GM12875 (cell line): ENCODE measurements around the gene PDLIM7.

ENCODE experiments used
- H3K4me3 ChIP-seq: one replicate; pipeline ENCODE4 v1.5.1; 2011; ENCODE audit warnings: low read depth, low read length, control low read depth
- TF ChIP-seq, protein P1 (sequence below): IDR thresholded peaks from 2 replicates; pipeline ENCODE4 v1.5.1; 2011; ENCODE audit warnings: low read depth, mild to moderate bottlenecking, control low read depth, inconsistent platforms, low read length, moderate library complexity, borderline replicate concordance; ENCODE audit not compliant: insufficient read depth

The PDLIM7 gene

DNA sequence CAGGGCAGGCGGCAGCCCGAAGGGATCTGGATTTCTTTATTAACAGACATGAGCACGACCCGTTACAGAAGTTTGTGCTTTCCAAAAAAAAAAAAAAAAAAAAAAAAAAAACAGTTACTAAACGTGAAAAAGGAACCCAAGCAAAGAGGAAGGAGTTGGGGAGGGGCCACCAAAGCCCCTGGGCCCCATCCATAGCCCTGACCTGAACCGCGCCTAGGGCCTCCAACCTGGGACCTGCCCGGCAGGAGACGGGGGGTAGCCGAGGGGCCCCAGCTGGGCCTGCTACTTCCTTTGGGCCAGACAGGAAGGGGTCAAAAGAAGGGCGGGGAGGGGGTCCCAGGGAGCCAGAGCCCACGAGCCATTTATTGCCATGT lies 40.8 kb downstream of the PDLIM7 start:
- TF ChIP-seq, protein P1, sequence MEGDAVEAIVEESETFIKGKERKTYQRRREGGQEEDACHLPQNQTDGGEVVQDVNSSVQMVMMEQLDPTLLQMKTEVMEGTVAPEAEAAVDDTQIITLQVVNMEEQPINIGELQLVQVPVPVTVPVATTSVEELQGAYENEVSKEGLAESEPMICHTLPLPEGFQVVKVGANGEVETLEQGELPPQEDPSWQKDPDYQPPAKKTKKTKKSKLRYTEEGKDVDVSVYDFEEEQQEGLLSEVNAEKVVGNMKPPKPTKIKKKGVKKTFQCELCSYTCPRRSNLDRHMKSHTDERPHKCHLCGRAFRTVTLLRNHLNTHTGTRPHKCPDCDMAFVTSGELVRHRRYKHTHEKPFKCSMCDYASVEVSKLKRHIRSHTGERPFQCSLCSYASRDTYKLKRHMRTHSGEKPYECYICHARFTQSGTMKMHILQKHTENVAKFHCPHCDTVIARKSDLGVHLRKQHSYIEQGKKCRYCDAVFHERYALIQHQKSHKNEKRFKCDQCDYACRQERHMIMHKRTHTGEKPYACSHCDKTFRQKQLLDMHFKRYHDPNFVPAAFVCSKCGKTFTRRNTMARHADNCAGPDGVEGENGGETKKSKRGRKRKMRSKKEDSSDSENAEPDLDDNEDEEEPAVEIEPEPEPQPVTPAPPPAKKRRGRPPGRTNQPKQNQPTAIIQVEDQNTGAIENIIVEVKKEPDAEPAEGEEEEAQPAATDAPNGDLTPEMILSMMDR, result no peak
- H3K4me3 ChIP-seq, result no peak overlapping the region

DNA sequence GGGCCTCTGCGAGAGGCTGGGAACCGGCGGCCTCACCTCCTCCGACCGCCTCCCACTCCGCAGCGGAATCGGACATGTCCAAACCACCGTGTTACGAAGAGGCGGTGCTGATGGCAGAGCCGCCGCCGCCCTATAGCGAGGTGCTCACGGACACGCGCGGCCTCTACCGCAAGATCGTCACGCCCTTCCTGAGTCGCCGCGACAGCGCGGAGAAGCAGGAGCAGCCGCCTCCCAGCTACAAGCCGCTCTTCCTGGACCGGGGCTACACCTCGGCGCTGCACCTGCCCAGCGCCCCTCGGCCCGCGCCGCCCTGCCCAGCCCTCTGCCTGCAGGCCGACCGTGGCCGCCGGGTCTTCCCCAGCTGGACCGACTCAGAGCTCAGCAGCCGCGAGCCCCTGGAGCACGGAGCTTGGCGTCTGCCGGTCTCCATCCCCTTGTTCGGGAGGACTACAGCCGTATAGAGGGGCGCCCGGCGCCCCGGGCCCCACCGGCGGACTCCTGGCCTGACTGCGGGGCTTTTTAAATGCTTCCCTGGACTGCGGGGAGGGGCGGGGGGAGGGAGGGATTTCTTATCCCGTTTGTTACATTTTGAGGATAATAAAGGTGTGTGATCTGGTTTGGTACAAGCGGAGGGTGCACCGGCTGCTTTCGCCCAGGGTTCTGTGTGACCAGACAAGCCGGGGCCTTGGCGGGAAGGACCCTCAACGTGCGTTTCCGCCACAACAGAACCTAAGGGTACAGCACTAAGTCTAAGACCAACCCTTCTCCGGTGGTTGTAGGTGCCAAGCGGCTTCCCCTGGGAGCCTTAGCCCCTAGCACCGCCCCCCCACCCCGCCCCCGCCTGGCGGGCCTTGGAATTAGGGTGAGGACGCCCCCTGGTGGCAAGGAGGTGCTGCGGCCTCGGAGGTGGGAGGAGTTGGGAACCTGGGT lies 41.5 kb downstream of the PDLIM7 start:
- TF ChIP-seq, protein P1, result peak; percentile 98
- peak overlapping the region; percentile 76 for H3K4me3 ChIP-seq

DNA sequence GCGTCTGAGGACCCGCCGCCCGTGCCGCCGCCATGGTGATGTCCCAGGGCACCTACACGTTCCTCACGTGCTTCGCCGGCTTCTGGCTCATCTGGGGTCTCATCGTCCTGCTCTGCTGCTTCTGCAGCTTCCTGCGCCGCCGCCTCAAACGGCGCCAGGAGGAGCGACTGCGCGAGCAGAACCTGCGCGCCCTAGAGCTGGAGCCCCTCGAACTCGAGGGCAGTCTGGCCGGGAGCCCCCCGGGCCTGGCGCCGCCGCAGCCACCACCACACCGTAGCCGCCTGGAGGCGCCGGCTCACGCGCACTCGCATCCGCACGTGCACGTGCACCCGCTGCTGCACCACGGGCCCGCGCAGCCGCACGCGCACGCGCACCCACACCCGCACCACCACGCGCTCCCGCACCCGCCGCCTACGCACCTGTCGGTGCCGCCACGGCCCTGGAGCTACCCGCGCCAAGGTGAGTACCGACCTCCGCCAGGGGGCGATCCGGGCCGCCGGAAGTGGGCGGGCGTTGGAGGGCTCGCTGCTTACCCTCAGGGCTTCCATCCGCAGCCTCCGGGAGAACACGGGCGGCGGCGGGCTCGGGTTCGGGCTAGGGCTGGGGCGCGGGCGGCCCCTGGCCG lies 42.3 kb downstream of the PDLIM7 start:
- TF ChIP-seq, protein P1, result peak; percentile 88
- peak overlapping the region; percentile 76 for H3K4me3 ChIP-seq

DNA sequence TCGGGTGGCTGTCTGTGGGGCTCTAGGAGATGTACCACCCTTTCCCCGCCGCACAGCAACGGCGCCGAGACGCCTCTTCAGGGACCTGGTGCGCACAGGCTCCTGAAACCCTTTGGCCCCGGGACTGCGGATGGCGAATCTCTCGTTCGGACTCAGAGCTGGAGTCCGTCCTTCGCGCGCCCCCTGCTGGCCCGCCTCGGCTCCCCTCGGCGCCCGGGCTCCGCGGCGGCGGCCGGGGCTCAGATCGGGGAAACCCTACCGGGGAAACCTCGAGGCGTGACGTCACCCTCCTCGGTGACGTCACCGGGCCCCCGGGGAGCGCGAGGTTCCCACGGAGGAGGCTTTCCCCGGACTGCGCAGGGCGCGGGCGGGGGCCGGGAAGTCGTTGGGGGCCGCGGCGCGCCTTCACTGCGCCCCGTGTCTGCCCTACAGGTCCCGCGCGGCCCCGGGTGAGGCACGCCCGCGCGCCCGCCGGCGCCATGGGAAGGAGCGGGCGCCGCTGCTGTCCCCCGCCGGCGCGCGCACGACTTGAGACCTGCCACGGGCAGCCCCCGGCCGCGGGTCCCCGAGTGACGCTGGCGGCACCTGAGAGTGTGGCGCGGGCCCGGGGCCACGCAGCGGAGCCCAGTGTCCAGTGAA lies 42.9 kb downstream of the PDLIM7 start:
- TF ChIP-seq, protein P1, result peak; percentile 88
- H3K4me3 ChIP-seq, result peak overlapping the region; percentile 76

DNA sequence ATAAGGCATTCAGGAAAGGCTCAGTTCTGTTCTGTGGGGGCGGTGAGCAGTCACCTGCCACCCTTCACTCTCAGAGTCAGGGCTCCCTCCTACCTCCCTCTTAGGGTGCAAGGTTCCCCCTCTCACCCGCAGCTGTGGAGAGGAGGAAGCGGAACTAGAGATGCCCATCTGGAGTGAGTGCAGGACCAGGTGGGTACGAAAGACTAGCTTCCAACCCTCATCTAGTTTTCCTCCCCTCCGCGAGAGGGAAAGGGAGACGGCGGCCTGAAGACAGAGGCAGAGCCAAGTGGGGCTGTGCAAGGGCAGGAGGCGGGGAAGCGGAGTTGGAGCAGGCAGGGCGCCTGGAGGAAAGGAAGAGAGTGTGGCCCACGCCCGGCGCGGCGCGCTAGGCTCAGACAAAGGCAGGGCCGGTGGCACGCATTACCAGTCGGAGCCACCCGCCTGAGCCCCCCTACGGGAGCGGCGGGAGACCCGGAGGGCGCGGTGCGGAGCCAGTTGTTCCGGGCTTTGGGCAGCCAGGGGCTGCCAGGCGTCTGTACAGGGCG lies 43.5 kb downstream of the PDLIM7 start:
- TF ChIP-seq, protein P1, result no peak
- H3K4me3 ChIP-seq, result peak overlapping the region; percentile 76

DNA sequence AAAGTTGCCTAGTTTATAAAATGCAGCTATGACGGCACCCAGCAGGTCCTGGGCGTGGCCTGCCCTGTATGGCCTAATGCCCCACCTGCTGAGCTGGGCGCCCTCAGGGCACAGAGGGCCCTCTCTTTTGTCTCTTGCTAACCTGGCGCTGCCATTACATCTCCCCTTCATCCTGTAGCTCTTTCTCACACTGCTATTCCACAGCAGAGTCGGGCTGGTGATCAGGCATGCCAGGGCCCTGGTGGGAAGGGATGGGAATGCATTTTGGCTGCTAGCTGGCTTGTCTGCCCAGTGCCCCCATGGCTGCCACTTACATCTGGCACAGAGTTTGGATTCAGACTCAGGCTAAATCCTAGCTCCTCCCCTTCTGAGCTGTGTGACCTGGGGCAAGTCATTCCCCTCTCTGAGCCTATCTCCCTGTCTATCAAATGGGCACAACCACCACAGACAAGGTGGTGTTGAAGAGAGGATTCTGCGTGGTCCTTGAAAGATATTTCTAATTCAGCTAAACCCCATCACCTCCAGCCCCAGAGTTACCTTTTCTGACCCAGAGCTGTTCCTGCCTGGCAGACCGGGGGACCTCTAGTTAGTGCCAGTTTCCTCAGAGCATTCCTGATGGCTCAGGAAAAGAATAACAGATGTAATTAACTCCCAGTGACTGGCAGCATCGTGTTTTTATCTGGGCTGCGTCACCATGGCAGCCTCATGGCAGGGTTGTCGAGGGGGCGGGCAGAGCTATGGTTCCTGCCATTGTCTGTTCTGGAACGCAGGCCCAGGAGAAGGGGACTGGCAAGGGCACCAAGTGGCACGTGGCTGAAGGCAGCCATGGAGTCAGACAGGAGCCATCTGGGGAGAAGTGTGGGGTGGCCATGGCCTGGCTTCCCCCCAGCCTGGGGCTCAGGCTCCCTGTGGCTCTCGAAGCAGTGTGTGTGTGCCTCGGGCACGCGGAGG lies 44.4 kb downstream of the PDLIM7 start:
- no peak overlapping the region for H3K4me3 ChIP-seq
- TF ChIP-seq, protein P1, result no peak
